Measurements from ENCODE around the gene WDR26. TPM values are rescaled to one million over a fixed set of nuclear protein-coding genes. Genes with fewer than 3 reads are reported as not detected.

WDR26 gene
- polyA plus RNA-seq, 1 experiment = 17.3 TPM

GRCh38 chr1:224383218-224383617, 51.4 kb downstream of the WDR26 start:
- CTCF ChIA-PET = interaction anchor here (1.1 to 1.5 kb wide), 3 partner anchors 12 to 46 kb away, joined by 3 read pairs; no protein-coding TSS in a partner anchor
- TF ChIP-seq CTCF (IDR thresholded peaks at IDR 0.05; ENCODE audit: insufficient read depth, low read depth, low read length) = no peak
- no peak overlapping the region for H3K4me3 ChIP-seq (ENCODE audit: low read depth, low read length)
- H3K36me3 ChIP-seq (ENCODE audit: control insufficient read depth, insufficient read depth, low read length) = peaks cover 1% of the 10 kb centered on the region
- no peaks in the 10 kb centered on the region for H3K27me3 ChIP-seq (ENCODE audit: control insufficient read depth, insufficient read depth, low read length)
- no peak for DNase-seq (ENCODE audit: low read depth)
- POLR2A ChIA-PET = no interaction called here

GRCh38 chr1:224381880-224382548, 52.6 kb downstream of the WDR26 start:
- POLR2A ChIA-PET = no interaction called here
- no peak overlapping the region for H3K4me3 ChIP-seq (ENCODE audit: low read depth, low read length)
- CTCF ChIA-PET = no interaction called here
- no peak for TF ChIP-seq CTCF (IDR thresholded peaks at IDR 0.05; ENCODE audit: insufficient read depth, low read depth, low read length)
- no peaks in the 10 kb centered on the region for H3K27me3 ChIP-seq (ENCODE audit: control insufficient read depth, insufficient read depth, low read length)
- DNase-seq (ENCODE audit: low read depth) = no peak
- H3K36me3 ChIP-seq (ENCODE audit: control insufficient read depth, insufficient read depth, low read length) = peaks cover 1% of the 10 kb centered on the region; the same call in 1 of the 2 replicates

- TF ChIP-seq CTCF (IDR thresholded peaks at IDR 0.05; ENCODE audit: insufficient read depth, low read depth, low read length) = no peak
- DNase-seq (ENCODE audit: low read depth) = no peak
- ChIA-PET POLR2A (no interaction called here), CTCF (no interaction called here)
- Histone ChIP-seq H3K36me3 (ENCODE audit: control insufficient read depth, insufficient read depth, low read length) (peaks cover 3% of the 10 kb centered on the region), H3K27me3 (ENCODE audit: control insufficient read depth, insufficient read depth, low read length) (no peaks in the 10 kb centered on the region), H3K4me3 (ENCODE audit: low read depth, low read length) (no peak overlapping the region)
Observed at GRCh38 chr1:224380003-224380402, 54.6 kb downstream of the WDR26 start.

- H3K4me3 ChIP-seq (ENCODE audit: low read depth, low read length) = no peak overlapping the region
- TF ChIP-seq CTCF (IDR thresholded peaks at IDR 0.05; ENCODE audit: insufficient read depth, low read depth, low read length) = no peak
- ChIA-PET CTCF (no interaction called here), POLR2A (no interaction called here)
- peaks cover 5% of the 10 kb centered on the region for H3K36me3 ChIP-seq (ENCODE audit: control insufficient read depth, insufficient read depth, low read length)
- DNase-seq (ENCODE audit: low read depth) = no peak
- no peaks in the 10 kb centered on the region for H3K27me3 ChIP-seq (ENCODE audit: control insufficient read depth, insufficient read depth, low read length)
Observed at GRCh38 chr1:224378855-224379631, 55.6 kb downstream of the WDR26 start.

- POLR2A ChIA-PET = no interaction called here
- Histone ChIP-seq H3K27me3 (ENCODE audit: control insufficient read depth, insufficient read depth, low read length) (no peaks in the 10 kb centered on the region), H3K36me3 (ENCODE audit: control insufficient read depth, insufficient read depth, low read length) (peaks cover 5% of the 10 kb centered on the region), H3K4me3 (ENCODE audit: low read depth, low read length) (no peak overlapping the region)
- DNase-seq (ENCODE audit: low read depth) = no peak
- CTCF ChIA-PET = interaction anchor here (0.6 to 1.9 kb wide), 2 partner anchors 18 to 287 kb away, joined by 4 read pairs; no protein-coding TSS in a partner anchor
- no peak for TF ChIP-seq CTCF (IDR thresholded peaks at IDR 0.05; ENCODE audit: insufficient read depth, low read depth, low read length)
Observed at GRCh38 chr1:224377676-224378006, 57.0 kb downstream of the WDR26 start.

Data from BJ (cell line).